Measurements from ENCODE around the gene POC1A. TPM values are rescaled to one million over a fixed set of nuclear protein-coding genes. Genes with fewer than 3 reads are reported as not detected.
A peak's percentile ranks its signal among the peaks of the same experiment; 100 is the strongest.

Gene POC1A
- total RNA-seq, 1 experiment from 2014 or later, result 43.0 TPM

DNA sequence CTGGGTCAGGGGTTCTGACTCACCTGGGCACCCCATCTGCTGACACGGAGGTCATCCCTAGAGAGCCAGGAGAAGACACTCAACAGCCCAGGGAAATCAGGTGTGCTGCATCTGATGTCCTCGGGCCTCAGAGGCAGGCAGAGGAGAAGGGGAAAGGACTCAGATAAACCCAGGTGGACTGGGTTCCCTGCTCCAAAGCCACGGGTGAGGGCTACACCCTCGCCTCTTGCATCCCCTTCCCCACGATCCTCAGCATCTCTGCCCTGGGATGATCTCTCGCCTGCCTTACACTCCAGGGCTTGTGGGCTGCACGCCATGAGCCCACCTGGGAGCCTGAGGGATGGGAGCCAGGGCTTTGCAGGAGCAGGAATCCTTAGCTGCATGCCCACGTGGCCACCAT, 89.7 kb downstream of the POC1A start:
- intact Hi-C loops (cut with micrococcal nuclease), result no loop called here
- Histone ChIP-seq H3K4me3 (ENCODE audit: low read length) (no peak overlapping the region), H3F3A (ENCODE audit: low read length, unreplicated experiment) (no peaks in the 10 kb centered on the region), H3K27ac (ENCODE audit: low read length) (no peak overlapping the region), H4K20me1 (ENCODE audit: low read length) (no peaks in the 10 kb centered on the region), H3K4me1 (ENCODE audit: insufficient read depth, low read length) (peaks cover 15% of the 10 kb centered on the region), H3K9me2 (replicated peaks; ENCODE audit: low read length) (no peaks in the 10 kb centered on the region), H3K9ac (ENCODE audit: low read length) (no peak overlapping the region), H3K27me3 (ENCODE audit: low read length) (no peaks in the 10 kb centered on the region), H2AFZ (ENCODE audit: low read length) (no peak overlapping the region), H3K9me3 (ENCODE audit: low read length) (no peaks in the 10 kb centered on the region), H3K4me2 (ENCODE audit: low read length) (no peak overlapping the region), H3K36me3 (ENCODE audit: low read depth, low read length) (no peaks in the 10 kb centered on the region), H3K79me2 (ENCODE audit: low read length) (no peaks in the 10 kb centered on the region)
- ATAC-seq (no peak), DNase-seq (no peak)
- POLR2A ChIA-PET (ENCODE audit: unreplicated experiment), result no interaction called here
- no TSS peak for BruUV-seq (replicated peaks)
- CTCF ChIA-PET, result no interaction called here
- TF ChIP-seq EZH2 (IDR thresholded peaks at IDR 0.05; ENCODE audit: low read length, unreplicated experiment) (no peak), EZH2phosphoT487 (IDR thresholded peaks at IDR 0.05; ENCODE audit: borderline replicate concordance, low read length) (no peak)
- TF ChIP-seq, protein P1, sequence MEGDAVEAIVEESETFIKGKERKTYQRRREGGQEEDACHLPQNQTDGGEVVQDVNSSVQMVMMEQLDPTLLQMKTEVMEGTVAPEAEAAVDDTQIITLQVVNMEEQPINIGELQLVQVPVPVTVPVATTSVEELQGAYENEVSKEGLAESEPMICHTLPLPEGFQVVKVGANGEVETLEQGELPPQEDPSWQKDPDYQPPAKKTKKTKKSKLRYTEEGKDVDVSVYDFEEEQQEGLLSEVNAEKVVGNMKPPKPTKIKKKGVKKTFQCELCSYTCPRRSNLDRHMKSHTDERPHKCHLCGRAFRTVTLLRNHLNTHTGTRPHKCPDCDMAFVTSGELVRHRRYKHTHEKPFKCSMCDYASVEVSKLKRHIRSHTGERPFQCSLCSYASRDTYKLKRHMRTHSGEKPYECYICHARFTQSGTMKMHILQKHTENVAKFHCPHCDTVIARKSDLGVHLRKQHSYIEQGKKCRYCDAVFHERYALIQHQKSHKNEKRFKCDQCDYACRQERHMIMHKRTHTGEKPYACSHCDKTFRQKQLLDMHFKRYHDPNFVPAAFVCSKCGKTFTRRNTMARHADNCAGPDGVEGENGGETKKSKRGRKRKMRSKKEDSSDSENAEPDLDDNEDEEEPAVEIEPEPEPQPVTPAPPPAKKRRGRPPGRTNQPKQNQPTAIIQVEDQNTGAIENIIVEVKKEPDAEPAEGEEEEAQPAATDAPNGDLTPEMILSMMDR (conservative IDR thresholded peaks at IDR 0.05; ENCODE audit: low read depth, low read length), result no peak

DNA sequence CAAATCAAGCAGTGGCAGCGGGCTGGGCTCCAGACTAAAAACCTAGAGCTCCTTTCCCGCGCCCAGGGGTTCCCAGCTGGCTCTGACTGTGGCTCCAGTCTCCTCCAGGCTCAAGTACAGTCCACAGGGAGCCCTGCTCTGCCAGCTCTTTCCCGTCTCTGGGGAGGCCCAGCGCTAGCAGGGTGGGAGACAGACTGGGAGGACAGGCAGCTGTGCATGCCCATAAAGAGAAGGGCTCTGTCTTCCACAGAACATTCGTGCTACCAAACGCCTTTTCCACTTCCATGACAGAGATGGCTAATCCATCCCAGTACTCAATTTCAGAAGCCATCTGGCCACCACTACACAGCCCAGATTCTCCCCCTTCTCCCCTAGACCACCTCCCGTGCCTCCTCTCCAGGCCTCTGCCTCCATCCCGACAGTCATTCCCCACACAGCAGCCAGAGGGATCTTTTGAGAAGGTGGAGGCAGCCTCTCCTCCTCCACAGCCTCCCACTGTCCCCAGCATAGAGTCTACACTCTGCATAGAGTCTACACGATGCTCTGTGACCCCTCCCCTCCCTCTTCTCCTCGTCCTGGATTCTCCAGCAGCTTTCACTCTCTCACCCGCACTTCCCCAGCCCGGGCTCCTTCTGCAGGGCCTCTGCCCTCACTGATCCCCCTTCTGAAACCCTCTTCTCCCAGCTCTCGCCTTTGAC, 91.0 kb downstream of the POC1A start:
- peaks cover 15% of the 10 kb centered on the region for H3K4me1 ChIP-seq (ENCODE audit: insufficient read depth, low read length)
- no peaks in the 10 kb centered on the region for H3K27me3 ChIP-seq (ENCODE audit: low read length)
- no peaks in the 10 kb centered on the region for H4K20me1 ChIP-seq (ENCODE audit: low read length)
- peak overlapping the region; percentile 75 for H3K27ac ChIP-seq (ENCODE audit: low read length)
- H3K4me3 ChIP-seq (ENCODE audit: low read length), result no peak overlapping the region
- no peaks in the 10 kb centered on the region for H3K36me3 ChIP-seq (ENCODE audit: low read depth, low read length)
- no peaks in the 10 kb centered on the region for H3F3A ChIP-seq (ENCODE audit: low read length, unreplicated experiment)
- no TSS peak for BruUV-seq (replicated peaks)
- H3K9ac ChIP-seq (ENCODE audit: low read length), result peak overlapping the region; percentile 61
- intact Hi-C loops (cut with micrococcal nuclease), result no loop called here
- DNase-seq, result no peak
- no peaks in the 10 kb centered on the region for H3K9me3 ChIP-seq (ENCODE audit: low read length)
- ATAC-seq, result 0 out of 2 replicates have a peak, but pooled peaks have one; percentile 2
- CTCF ChIA-PET, result interaction anchor here (0.6 kb wide), 1 partner anchor 48 kb away, joined by 3 read pairs; no protein-coding TSS in a partner anchor
- POLR2A ChIA-PET (ENCODE audit: unreplicated experiment), result no interaction called here
- no peaks in the 10 kb centered on the region for H3K79me2 ChIP-seq (ENCODE audit: low read length)
- no peak overlapping the region for H2AFZ ChIP-seq (ENCODE audit: low read length)
- no peak for TF ChIP-seq EZH2phosphoT487 (IDR thresholded peaks at IDR 0.05; ENCODE audit: borderline replicate concordance, low read length)
- TF ChIP-seq, protein P1 (conservative IDR thresholded peaks at IDR 0.05; ENCODE audit: low read depth, low read length), result no peak
- TF ChIP-seq EZH2 (IDR thresholded peaks at IDR 0.05; ENCODE audit: low read length, unreplicated experiment), result no peak
- peak overlapping the region; percentile 43 for H3K4me2 ChIP-seq (ENCODE audit: low read length)
- H3K9me2 ChIP-seq (replicated peaks; ENCODE audit: low read length), result no peaks in the 10 kb centered on the region

DNA sequence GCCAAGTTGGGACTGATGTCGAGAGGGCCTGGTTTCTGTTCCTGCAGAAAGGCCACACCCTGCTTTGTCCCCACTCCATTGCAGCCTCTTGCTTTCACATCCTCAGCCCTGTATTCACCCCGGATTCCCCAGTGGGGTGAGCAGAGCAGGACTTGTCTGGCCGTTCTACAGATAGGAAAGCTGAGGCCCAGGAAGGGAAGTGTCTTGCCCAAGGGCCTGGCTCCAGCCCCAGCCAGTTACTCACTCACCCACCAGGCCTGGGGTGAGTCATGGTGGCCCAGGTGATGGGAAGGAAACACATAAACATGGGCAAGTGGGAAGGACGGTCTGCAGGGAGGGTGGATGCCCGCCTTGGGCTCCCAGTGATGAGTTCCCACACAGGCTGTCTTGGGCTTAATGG, 91.7 kb downstream of the POC1A start:
- Histone ChIP-seq H3F3A (ENCODE audit: low read length, unreplicated experiment) (no peaks in the 10 kb centered on the region), H3K4me1 (ENCODE audit: insufficient read depth, low read length) (peaks cover 21% of the 10 kb centered on the region)
- POLR2A ChIA-PET (ENCODE audit: unreplicated experiment), result no interaction called here

More for the DNA sequence above, 91.7 kb downstream of the POC1A start:
- no peaks in the 10 kb centered on the region for H3K27me3 ChIP-seq (ENCODE audit: low read length)
- DNase-seq (peak; percentile 97), ATAC-seq (peak; percentile 94)
- peak overlapping the region; percentile 61 for H3K9ac ChIP-seq (ENCODE audit: low read length)
- H3K36me3 ChIP-seq (ENCODE audit: low read depth, low read length), result no peaks in the 10 kb centered on the region
- peak overlapping the region; percentile 43 for H3K4me2 ChIP-seq (ENCODE audit: low read length)
- H3K4me3 ChIP-seq (ENCODE audit: low read length), result no peak overlapping the region
- no peaks in the 10 kb centered on the region for H3K9me3 ChIP-seq (ENCODE audit: low read length)
- intact Hi-C loops (cut with micrococcal nuclease), result no loop called here
- no TSS peak for BruUV-seq (replicated peaks)
- CTCF ChIA-PET, result no interaction called here
- H3K9me2 ChIP-seq (replicated peaks; ENCODE audit: low read length), result no peaks in the 10 kb centered on the region
- no peak for TF ChIP-seq EZH2 (IDR thresholded peaks at IDR 0.05; ENCODE audit: low read length, unreplicated experiment)
- no peak for TF ChIP-seq EZH2phosphoT487 (IDR thresholded peaks at IDR 0.05; ENCODE audit: borderline replicate concordance, low read length)
- TF ChIP-seq, protein P1 (conservative IDR thresholded peaks at IDR 0.05; ENCODE audit: low read depth, low read length), result no peak
- H3K27ac ChIP-seq (ENCODE audit: low read length), result peak overlapping the region; percentile 75
- H2AFZ ChIP-seq (ENCODE audit: low read length), result no peak overlapping the region
- no peaks in the 10 kb centered on the region for H3K79me2 ChIP-seq (ENCODE audit: low read length)
- H4K20me1 ChIP-seq (ENCODE audit: low read length), result no peaks in the 10 kb centered on the region
